Gastroesophageal sphincter (tissue), 4 donors: Measurements from ENCODE around the gene UBE2L6. TPM values are rescaled to one million over a fixed set of nuclear protein-coding genes. Genes with fewer than 3 reads are reported as not detected.

Experiments used
- ATAC-seq: fragments of 150-250 bp; one replicate; pipeline ENCODE4 v1.9.1; 2016; ENCODE audit warnings: mild to moderate bottlenecking, moderate library complexity
- H3K27ac ChIP-seq, 4 donors: fragments of 200-600 bp; sonication (generic) in 3 of 4; 1 replicate in 3 of 4; 2 replicates in 1 of 4; pipeline ENCODE4 v1.5.1; 2016 to 2019
- H3K27me3 ChIP-seq: fragments of 200-600 bp; sonication (generic); one replicate; pipeline ENCODE4 v1.5.1; 2019
- H3K36me3 ChIP-seq, 2 donors: fragments of 200-600 bp; sonication (generic); one replicate each; pipeline ENCODE4 v1.5.1; 2019; ENCODE audit warnings: control low read depth in 1 of 2
- H3K4me1 ChIP-seq, 3 donors: fragments of 200-600 bp; sonication (generic); 1 replicate in 2 of 3; 2 replicates in 1 of 3; pipeline ENCODE4 v1.5.1; 2016 to 2019; ENCODE audit warnings: control low read depth in 2 of 3
- H3K4me3 ChIP-seq, 2 donors: fragments of 200-600 bp; sonication (generic); one replicate each; pipeline ENCODE4 v1.5.1; 2019; ENCODE audit warnings: mild to moderate bottlenecking in 1 of 2, moderate library complexity in 1 of 2
- H3K9me3 ChIP-seq, 3 donors: fragments of 200-600 bp; sonication (generic); one replicate each; pipeline ENCODE4 v1.5.1; 2017 to 2019; ENCODE audit warnings: control low read depth in 2 of 3
- EP300 ChIP-seq: sonication (generic); formaldehyde crosslinking; IDR thresholded peaks from one replicate; pipeline ENCODE4 v1.6.1; 2017; ENCODE audit warnings: antibody characterized with exemption, mild to moderate bottlenecking
- POLR2A ChIP-seq, 2 donors: fragments of 450-650 bp; IDR thresholded peaks; one replicate each; pipeline ENCODE4 v1.6.1; 2017; ENCODE audit warnings: antibody characterized with exemption in 2 of 2, mild to moderate bottlenecking in 2 of 2, moderate library complexity in 1 of 2
- POLR2AphosphoS5 ChIP-seq: sonication (generic); formaldehyde crosslinking; IDR thresholded peaks from one replicate; pipeline ENCODE4 v1.6.1; 2017; ENCODE audit warnings: antibody characterized with exemption
- WGBS, 2 donors: methylation state at CpG; one replicate each; pipeline ENCODE4 v1.1.5; 2018; ENCODE audit warnings: low coverage in 1 of 2; 5-methylcytosine and 5-hydroxymethylcytosine counted together
- total RNA-seq, 4 donors: library from RNA; depleted of rRNA; stranded (reverse); fragments of >200 nt; gene quantifications; one replicate each; pipeline ENCODE4 v1.1.0, GENCODE V29; 2016
- TF ChIP-seq, protein P1 (sequence below), 4 experiments: fragments of 200-600 bp in 2 of 4; fragments of 450-650 bp in 2 of 4; sonication (generic) in 1 of 4; IDR thresholded peaks; one replicate each; pipeline ENCODE4 v1.5.1; 2017 to 2019; ENCODE audit warnings: antibody characterized with exemption in 4 of 4, mild to moderate bottlenecking in 2 of 4, moderate library complexity in 2 of 4

The UBE2L6 gene
- total RNA-seq, 4 donors from 2014 or later = 15.3 to 34.6 (median 28.3) TPM

DNA sequence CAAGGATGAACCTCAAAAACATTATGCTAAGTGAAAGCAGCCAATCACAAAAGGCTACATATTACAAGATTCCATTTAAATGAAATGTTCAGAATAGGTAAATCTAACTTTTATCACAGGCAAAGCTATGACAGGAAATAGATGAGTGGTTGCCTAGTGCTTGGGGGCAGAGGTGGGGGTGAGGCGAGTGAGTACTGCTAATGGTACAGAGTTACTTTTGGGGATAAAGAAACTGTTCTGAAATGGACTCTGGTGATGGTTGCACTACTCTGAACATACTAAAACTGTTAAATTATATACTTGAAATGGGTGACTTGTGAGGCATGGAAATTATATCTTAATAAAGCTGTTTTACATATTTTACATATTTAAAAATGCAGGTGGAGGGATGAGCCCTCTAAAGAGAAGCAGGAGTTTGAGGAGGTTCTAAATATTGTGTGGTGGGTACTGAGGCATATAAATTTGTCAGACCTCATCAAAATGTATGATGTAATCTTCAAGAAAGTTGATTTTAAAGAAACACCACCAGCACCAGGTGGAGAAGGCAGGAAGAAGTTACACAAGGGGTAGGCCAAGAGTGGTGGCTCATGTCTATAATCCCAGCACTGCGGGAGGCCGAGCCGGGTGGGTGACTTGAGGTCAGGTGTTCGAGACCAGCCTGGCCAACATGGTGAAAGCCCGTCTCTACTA is 55.6 kb downstream of the UBE2L6 start:
- TF ChIP-seq EP300 (no peak), POLR2A (IDR thresholded peaks at IDR 0.05) (no peak), POLR2AphosphoS5 (no peak)
- TF ChIP-seq, protein P1, sequence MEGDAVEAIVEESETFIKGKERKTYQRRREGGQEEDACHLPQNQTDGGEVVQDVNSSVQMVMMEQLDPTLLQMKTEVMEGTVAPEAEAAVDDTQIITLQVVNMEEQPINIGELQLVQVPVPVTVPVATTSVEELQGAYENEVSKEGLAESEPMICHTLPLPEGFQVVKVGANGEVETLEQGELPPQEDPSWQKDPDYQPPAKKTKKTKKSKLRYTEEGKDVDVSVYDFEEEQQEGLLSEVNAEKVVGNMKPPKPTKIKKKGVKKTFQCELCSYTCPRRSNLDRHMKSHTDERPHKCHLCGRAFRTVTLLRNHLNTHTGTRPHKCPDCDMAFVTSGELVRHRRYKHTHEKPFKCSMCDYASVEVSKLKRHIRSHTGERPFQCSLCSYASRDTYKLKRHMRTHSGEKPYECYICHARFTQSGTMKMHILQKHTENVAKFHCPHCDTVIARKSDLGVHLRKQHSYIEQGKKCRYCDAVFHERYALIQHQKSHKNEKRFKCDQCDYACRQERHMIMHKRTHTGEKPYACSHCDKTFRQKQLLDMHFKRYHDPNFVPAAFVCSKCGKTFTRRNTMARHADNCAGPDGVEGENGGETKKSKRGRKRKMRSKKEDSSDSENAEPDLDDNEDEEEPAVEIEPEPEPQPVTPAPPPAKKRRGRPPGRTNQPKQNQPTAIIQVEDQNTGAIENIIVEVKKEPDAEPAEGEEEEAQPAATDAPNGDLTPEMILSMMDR (IDR thresholded peaks at IDR 0.05) = no peak
- Histone ChIP-seq H3K27me3 (no peaks in the 10 kb centered on the region), H3K27ac (no peak overlapping the region), H3K4me1 (peaks cover 0 to 29% (median 4%) of the 10 kb centered on the region in 3 donors), H3K4me3 (no peak overlapping the region), H3K36me3 (peaks cover 0 to 28% of the 10 kb centered on the region in 2 donors), H3K9me3 (no peaks in the 10 kb centered on the region)
- no peak for ATAC-seq
- WGBS, 2 donors = 93 to 97% methylated on average over 2 to 6 of the region's 6 CpGs

DNA sequence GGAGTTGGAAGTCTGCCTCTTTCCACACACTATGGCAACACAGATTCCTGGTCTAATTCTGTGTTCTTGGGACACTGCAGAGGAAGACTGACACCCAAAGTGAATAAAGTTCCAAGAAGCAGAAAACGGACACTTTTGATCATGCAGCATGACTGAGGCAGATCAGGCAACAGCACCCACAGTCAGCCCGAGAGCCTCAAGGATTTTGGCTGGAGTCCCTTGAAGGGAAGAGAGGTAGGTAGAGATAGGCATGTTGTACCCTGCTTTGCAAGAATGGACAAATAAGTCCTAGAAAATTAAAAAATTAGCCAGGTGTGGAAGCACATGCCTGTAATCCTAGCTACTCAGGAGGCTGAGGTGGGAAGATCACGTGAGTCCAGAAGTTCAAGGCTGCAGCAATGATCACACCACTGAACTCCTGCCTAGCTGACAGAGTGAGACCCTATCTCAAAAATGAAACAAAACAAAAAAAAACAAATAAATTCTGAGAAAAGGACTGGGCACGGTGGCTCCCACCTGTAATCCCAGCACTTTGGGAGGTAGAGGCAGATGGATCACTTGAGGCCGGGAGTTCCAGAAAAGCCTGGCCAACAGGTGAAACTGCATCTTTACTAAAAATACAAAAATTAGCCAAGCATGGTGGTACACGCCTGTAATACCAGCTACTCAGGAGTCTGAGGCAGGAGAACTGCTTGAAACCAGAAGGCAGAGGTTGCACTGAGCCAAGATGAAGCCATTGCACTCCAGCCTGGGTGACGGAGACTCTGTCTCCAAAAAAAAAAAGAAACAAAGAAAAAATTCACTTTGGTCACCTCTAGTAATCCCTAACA is 58.9 kb downstream of the UBE2L6 start:
- TF ChIP-seq, protein P1 (IDR thresholded peaks at IDR 0.05) = no peak
- no peak for TF ChIP-seq POLR2AphosphoS5
- TF ChIP-seq EP300 = no peak
- TF ChIP-seq POLR2A (IDR thresholded peaks at IDR 0.05) = no peak
- WGBS, 2 donors = 82 to 85% methylated on average over 4 to 7 of the region's 7 CpGs
- no peak for ATAC-seq

DNA sequence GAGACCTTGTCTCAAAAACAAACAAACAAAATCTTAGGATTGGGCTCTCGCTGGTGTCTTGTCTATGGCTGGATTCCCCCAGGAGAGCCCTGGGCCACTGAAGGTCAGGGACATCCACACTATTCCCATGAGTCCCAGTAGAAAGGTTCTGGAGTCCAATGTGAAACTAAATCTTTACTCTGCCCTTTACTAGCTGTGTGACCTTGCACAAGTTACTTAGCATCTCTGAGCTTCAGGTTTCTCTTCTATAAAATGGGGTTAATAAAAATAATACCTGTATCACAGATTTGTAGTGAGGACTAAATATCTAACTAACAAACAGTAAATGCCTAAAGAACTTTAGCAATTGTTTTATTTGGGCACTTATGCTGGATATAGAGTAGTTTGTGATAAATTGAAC is 61.0 kb downstream of the UBE2L6 start:
- TF ChIP-seq, protein P1 (IDR thresholded peaks at IDR 0.05) = no peak
- TF ChIP-seq EP300 = no peak
- TF ChIP-seq POLR2A (IDR thresholded peaks at IDR 0.05) = no peak
- TF ChIP-seq POLR2AphosphoS5 = no peak
- peaks cover 0 to 5% (median 0%) of the 10 kb centered on the region in 3 donors for H3K4me1 ChIP-seq
- no peak overlapping the region for H3K4me3 ChIP-seq
- 80 to 86% methylated on average over 1 of the region's 1 CpG for WGBS, 2 donors
- no peaks in the 10 kb centered on the region for H3K9me3 ChIP-seq
- no peak for ATAC-seq
- no peaks in the 10 kb centered on the region for H3K27me3 ChIP-seq
- H3K36me3 ChIP-seq = peaks cover 0 to 49% of the 10 kb centered on the region in 2 donors
- H3K27ac ChIP-seq = no peak overlapping the region

More for the DNA sequence above, 58.9 kb downstream of the UBE2L6 start:
- Histone ChIP-seq H3K9me3 (no peaks in the 10 kb centered on the region), H3K36me3 (peaks cover 0 to 55% of the 10 kb centered on the region in 2 donors), H3K4me3 (no peak overlapping the region), H3K4me1 (peaks cover 0 to 11% (median 0%) of the 10 kb centered on the region in 3 donors), H3K27me3 (no peaks in the 10 kb centered on the region), H3K27ac (no peak overlapping the region)

DNA sequence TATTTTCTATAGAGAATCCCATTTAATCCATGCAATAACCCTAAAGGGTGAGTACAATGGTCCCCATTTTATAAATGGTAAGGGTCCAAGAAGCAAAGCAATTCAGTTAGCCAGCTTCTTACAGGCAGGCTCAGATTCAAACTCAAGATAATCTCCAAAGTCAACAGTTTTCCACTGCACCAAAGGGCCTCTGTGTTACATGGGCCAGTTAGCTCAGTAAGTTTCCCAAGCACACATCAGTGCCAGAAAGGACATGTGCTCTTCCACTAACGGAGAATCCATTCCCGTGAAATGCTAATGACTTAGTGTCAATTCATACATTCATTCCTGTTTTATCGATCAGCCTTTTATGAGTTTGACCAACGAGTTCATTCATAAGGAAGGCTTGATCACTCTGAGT is 63.0 kb downstream of the UBE2L6 start:
- Histone ChIP-seq H3K9me3 (no peaks in the 10 kb centered on the region), H3K4me3 (no peak overlapping the region), H3K27me3 (no peaks in the 10 kb centered on the region), H3K36me3 (peaks cover 0 to 60% of the 10 kb centered on the region in 2 donors), H3K4me1 (peaks cover 0 to 25% (median 7%) of the 10 kb centered on the region in 3 donors), H3K27ac (no peak overlapping the region)
- no peak for ATAC-seq
- WGBS, 2 donors = 89 to 91% methylated on average over 4 of the region's 4 CpGs
- TF ChIP-seq EP300 (no peak), POLR2A (IDR thresholded peaks at IDR 0.05) (no peak), POLR2AphosphoS5 (no peak)
- TF ChIP-seq, protein P1 (IDR thresholded peaks at IDR 0.05) = no peak
